Neural progenitor cell (in vitro differentiated cells): ENCODE measurements around the gene GLRX. TPM values are rescaled to one million over a fixed set of nuclear protein-coding genes. Genes with fewer than 3 reads are reported as not detected.
A peak's percentile ranks its signal among the peaks of the same experiment; 100 is the strongest.

Source experiments
- DNase-seq: peaks from one replicate; pipeline ENCODE4 v3.0.0-alpha.2; 2016; ENCODE audit warnings: low spot score
- H2AFZ ChIP-seq: fragments of 200-600 bp; sonication (generic); replicated peaks from 2 replicates; pipeline ENCODE4 v1.6.1; 2016; ENCODE audit warnings: antibody characterized with exemption
- H3F3A ChIP-seq: fragments of 200-600 bp; sonication (generic); 2 replicates; pipeline ENCODE4 v1.6.1; 2016; ENCODE audit warnings: antibody characterized with exemption, low read depth
- H3K27ac ChIP-seq: fragments of 200-600 bp; sonication (generic); 2 replicates; pipeline ENCODE4 v1.5.1; 2016; ENCODE audit warnings: mild to moderate bottlenecking
- H3K27me3 ChIP-seq: fragments of 200-600 bp; sonication (generic); 2 replicates; pipeline ENCODE4 v1.6.1; 2016; ENCODE audit warnings: mild to moderate bottlenecking, moderate library complexity
- H3K36me3 ChIP-seq: fragments of 200-600 bp; sonication (generic); 2 replicates; pipeline ENCODE4 v1.5.1; 2016
- H3K4me1 ChIP-seq: fragments of 200-600 bp; sonication (generic); 2 replicates; pipeline ENCODE4 v1.6.1; 2016; ENCODE audit warnings: mixed run types
- H3K4me2 ChIP-seq: fragments of 200-600 bp; sonication (generic); 2 replicates; pipeline ENCODE4 v1.6.1; 2016
- H3K4me3 ChIP-seq: fragments of 200-600 bp; sonication (generic); 2 replicates; pipeline ENCODE4 v1.5.1; 2016
- H3K79me2 ChIP-seq: fragments of 200-600 bp; sonication (generic); 2 replicates; pipeline ENCODE4 v1.6.1; 2016; ENCODE audit warnings: low read depth
- H3K9ac ChIP-seq: fragments of 200-600 bp; sonication (generic); 2 replicates; pipeline ENCODE4 v1.6.1; 2016
- H3K9me3 ChIP-seq: fragments of 200-600 bp; sonication (generic); 2 replicates; pipeline ENCODE4 v1.5.1; 2016; ENCODE audit warnings: low read depth
- H4K20me1 ChIP-seq: fragments of 200-600 bp; sonication (generic); 2 replicates; pipeline ENCODE4 v1.6.1; 2016; ENCODE audit warnings: low read depth
- H3K27ac Mint-ChIP-seq: 3 replicates; pipeline ENCODE4 v1.8.0; 2021; ENCODE audit warnings: mixed read lengths
- H3K27me3 Mint-ChIP-seq: 2 replicates; pipeline ENCODE4 v1.8.0; 2022; ENCODE audit warnings: low read depth, mild to moderate bottlenecking, inconsistent platforms, moderate library complexity, mixed read lengths; ENCODE audit not compliant: insufficient read depth
- H3K36me3 Mint-ChIP-seq: 3 replicates; pipeline ENCODE4 v1.8.0; 2021; ENCODE audit warnings: mixed read lengths
- H3K4me1 Mint-ChIP-seq: 3 replicates; pipeline ENCODE4 v1.8.0; 2021; ENCODE audit warnings: mixed read lengths
- H3K4me3 Mint-ChIP-seq: 3 replicates; pipeline ENCODE4 v1.8.0; 2021; ENCODE audit warnings: mild to moderate bottlenecking, moderate library complexity, mixed read lengths
- H3K9me3 Mint-ChIP-seq: 3 replicates; pipeline ENCODE4 v1.8.0; 2020; ENCODE audit warnings: mixed read lengths
- EZH2 ChIP-seq: fragments of 200-600 bp; sonication (generic); IDR thresholded peaks from 2 replicates; pipeline ENCODE4 v1.6.1; 2017; ENCODE audit warnings: antibody characterized with exemption, mild to moderate bottlenecking, moderate library complexity
- EZH2phosphoT487 ChIP-seq: fragments of 200-600 bp; sonication (generic); IDR thresholded peaks from 2 replicates; pipeline ENCODE4 v1.6.1; 2017; ENCODE audit warnings: antibody characterized with exemption
- total RNA-seq: library from RNA; depleted of rRNA; stranded (reverse); fragments of >200 nt; gene quantifications from 2 replicates; pipeline ENCODE4 v1.2.3, GENCODE V29; 2015; ENCODE audit warnings: low replicate concordance
- TF ChIP-seq, protein P1 (sequence below): fragments of 200-600 bp; sonication (generic); IDR thresholded peaks from 2 replicates; pipeline ENCODE4 v1.5.1; 2017; ENCODE audit warnings: antibody characterized with exemption, mild to moderate bottlenecking

GLRX gene
- total RNA-seq, 1 donor from 2014 or later, result 15.1 TPM

DNA sequence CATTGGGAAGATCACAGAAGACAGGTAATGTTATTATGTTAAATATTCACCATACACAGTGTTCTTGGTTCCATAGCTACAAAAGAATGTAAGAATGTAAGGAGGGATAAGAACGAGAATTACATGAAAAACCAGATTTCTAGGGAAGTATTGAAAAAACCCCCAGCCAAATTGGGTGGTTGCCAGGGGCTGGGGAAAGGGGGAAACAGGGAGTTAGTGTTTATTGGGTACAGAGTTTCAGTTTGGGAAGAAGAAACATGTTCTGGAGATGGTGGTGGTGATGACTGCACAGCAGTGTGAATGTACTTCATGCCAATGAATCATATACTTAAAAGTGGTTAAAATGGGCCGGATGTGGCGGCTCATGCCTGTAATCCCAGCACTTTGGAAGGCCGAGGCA, 40.3 kb downstream of the GLRX start:
- Histone ChIP-seq H3K27ac (no peak overlapping the region), H3K79me2 (no peaks in the 10 kb centered on the region), H3K4me1 (peaks cover 7% of the 10 kb centered on the region), H3K9me3 (no peaks in the 10 kb centered on the region), H3F3A (no peaks in the 10 kb centered on the region), H4K20me1 (no peaks in the 10 kb centered on the region), H2AFZ (no peak overlapping the region), H3K27me3 (no peaks in the 10 kb centered on the region), H3K9ac (no peak overlapping the region), H3K36me3 (no peaks in the 10 kb centered on the region), H3K4me2 (no peak overlapping the region), H3K4me3 (no peak overlapping the region)
- peak overlapping the region; percentile 7 for H3K27ac Mint-ChIP-seq
- H3K36me3 Mint-ChIP-seq, result peaks cover 23% of the 10 kb centered on the region
- peaks cover 3% of the 10 kb centered on the region for H3K27me3 Mint-ChIP-seq
- no peak overlapping the region for H3K4me3 Mint-ChIP-seq
- DNase-seq, result no peak
- H3K9me3 Mint-ChIP-seq, result no peaks in the 10 kb centered on the region
- no peak for TF ChIP-seq EZH2
- TF ChIP-seq EZH2phosphoT487, result no peak
- TF ChIP-seq, protein P1, sequence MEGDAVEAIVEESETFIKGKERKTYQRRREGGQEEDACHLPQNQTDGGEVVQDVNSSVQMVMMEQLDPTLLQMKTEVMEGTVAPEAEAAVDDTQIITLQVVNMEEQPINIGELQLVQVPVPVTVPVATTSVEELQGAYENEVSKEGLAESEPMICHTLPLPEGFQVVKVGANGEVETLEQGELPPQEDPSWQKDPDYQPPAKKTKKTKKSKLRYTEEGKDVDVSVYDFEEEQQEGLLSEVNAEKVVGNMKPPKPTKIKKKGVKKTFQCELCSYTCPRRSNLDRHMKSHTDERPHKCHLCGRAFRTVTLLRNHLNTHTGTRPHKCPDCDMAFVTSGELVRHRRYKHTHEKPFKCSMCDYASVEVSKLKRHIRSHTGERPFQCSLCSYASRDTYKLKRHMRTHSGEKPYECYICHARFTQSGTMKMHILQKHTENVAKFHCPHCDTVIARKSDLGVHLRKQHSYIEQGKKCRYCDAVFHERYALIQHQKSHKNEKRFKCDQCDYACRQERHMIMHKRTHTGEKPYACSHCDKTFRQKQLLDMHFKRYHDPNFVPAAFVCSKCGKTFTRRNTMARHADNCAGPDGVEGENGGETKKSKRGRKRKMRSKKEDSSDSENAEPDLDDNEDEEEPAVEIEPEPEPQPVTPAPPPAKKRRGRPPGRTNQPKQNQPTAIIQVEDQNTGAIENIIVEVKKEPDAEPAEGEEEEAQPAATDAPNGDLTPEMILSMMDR, result no peak
- no peaks in the 10 kb centered on the region for H3K4me1 Mint-ChIP-seq

DNA sequence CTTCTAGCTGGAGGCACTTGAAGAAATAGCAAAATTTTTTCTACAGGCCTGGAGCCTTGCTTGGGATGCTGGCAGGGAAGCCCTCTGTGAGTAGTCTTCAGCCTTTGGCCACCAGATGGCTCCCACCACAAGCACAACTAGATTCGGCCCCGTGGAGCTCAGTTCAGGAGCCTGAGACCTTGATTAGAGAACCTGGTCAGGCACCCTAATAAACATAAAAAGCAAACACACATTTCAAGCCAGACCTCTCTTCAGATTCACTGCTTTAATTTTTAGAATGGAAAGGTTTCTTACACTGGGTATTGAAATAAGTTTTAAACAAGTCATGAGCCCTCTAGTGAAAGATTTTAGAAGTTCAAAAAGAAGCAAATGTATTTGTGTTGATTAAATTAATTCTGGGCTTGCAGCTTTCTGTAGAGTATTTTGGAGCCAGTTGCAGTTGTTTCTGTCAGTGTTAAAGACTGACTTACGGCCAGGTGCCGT, 41.4 kb downstream of the GLRX start:
- Histone ChIP-seq H2AFZ (peak overlapping the region; percentile 38), H3K9me3 (no peaks in the 10 kb centered on the region), H3K4me3 (no peak overlapping the region), H3K27ac (no peak overlapping the region), H3K4me2 (no peak overlapping the region), H3K9ac (no peak overlapping the region), H3K4me1 (peaks cover 4% of the 10 kb centered on the region), H3F3A (no peaks in the 10 kb centered on the region), H3K36me3 (no peaks in the 10 kb centered on the region), H3K27me3 (no peaks in the 10 kb centered on the region), H3K79me2 (no peaks in the 10 kb centered on the region), H4K20me1 (no peaks in the 10 kb centered on the region)
- H3K4me3 Mint-ChIP-seq, result no peak overlapping the region
- peak; percentile 87 for DNase-seq
- H3K4me1 Mint-ChIP-seq, result no peaks in the 10 kb centered on the region
- no peaks in the 10 kb centered on the region for H3K9me3 Mint-ChIP-seq
- H3K36me3 Mint-ChIP-seq, result peaks cover 23% of the 10 kb centered on the region
- TF ChIP-seq, protein P1, result peak; percentile 91
- no peak for TF ChIP-seq EZH2
- H3K27ac Mint-ChIP-seq, result no peak overlapping the region
- H3K27me3 Mint-ChIP-seq, result peaks cover 3% of the 10 kb centered on the region

DNA sequence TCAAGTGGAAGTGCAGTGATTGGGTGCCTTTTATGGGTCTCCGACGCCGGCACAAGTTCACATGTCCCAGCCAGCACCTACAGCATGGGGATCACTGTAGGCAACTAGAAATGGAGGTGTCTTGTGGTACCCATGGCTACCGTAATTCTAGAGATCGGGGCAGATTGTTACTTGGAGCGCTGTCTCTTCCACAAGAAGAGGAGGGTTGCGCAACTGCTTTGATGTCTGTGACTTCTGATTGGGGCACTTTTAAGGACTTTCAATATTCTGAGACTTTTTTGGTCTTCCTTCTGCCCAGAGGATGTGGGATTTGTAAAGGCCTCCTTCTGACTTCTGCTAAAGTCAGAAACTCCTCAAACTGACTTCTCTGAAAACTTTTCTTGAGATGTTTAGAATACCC, 41.9 kb downstream of the GLRX start:
- H3K4me1 ChIP-seq, result peaks cover 4% of the 10 kb centered on the region
- H3F3A ChIP-seq, result no peaks in the 10 kb centered on the region
- H3K9ac ChIP-seq, result no peak overlapping the region
- H3K27ac ChIP-seq, result no peak overlapping the region
- Mint-ChIP-seq H3K27ac (no peak overlapping the region), H3K4me3 (no peak overlapping the region), H3K4me1 (no peaks in the 10 kb centered on the region), H3K27me3 (peaks cover 3% of the 10 kb centered on the region), H3K36me3 (peaks cover 20% of the 10 kb centered on the region), H3K9me3 (no peaks in the 10 kb centered on the region)
- no peaks in the 10 kb centered on the region for H3K27me3 ChIP-seq
- H3K4me3 ChIP-seq, result no peak overlapping the region
- TF ChIP-seq EZH2 (no peak), EZH2phosphoT487 (no peak)
- TF ChIP-seq, protein P1, result no peak
- no peaks in the 10 kb centered on the region for H4K20me1 ChIP-seq
- no peak overlapping the region for H3K4me2 ChIP-seq
- no peak overlapping the region for H2AFZ ChIP-seq
- H3K36me3 ChIP-seq, result no peaks in the 10 kb centered on the region
- no peaks in the 10 kb centered on the region for H3K9me3 ChIP-seq
- no peak for DNase-seq
- no peaks in the 10 kb centered on the region for H3K79me2 ChIP-seq
